H1 (cell line): ENCODE results near the gene ALPL. TPM values are rescaled to one million over a fixed set of nuclear protein-coding genes. Genes with fewer than 3 reads are reported as not detected.

Experiments
- ASH2L ChIP-seq: fragments of 200-600, 300-600 bp; sonication (generic); IDR thresholded peaks from one replicate; pipeline ENCODE4 v1.7.1; 2017; ENCODE audit warnings: low read length
- CHD1 ChIP-seq: IDR thresholded peaks from 2 replicates; pipeline ENCODE4 v1.6.1; 2012; ENCODE audit warnings: low read depth, low read length, improper control_type of control experiment
- E2F6 ChIP-seq: IDR thresholded peaks from 2 replicates; pipeline ENCODE4 v1.6.1; 2012; ENCODE audit warnings: inconsistent platforms
- EZH2 ChIP-seq: fragments of 200-600 bp; sonication (generic); IDR thresholded peaks from 2 replicates; pipeline ENCODE4 v1.7.1; 2012; ENCODE audit warnings: low read depth, mild to moderate bottlenecking, moderate library complexity, low read length, inconsistent platforms; ENCODE audit not compliant: severe bottlenecking
- NANOG ChIP-seq: IDR thresholded peaks from 2 replicates; pipeline ENCODE4 v1.6.1; 2011; ENCODE audit warnings: low read length, low read depth, mild to moderate bottlenecking, inconsistent platforms; ENCODE audit not compliant: insufficient read depth, poor library complexity, severe bottlenecking
- polyA plus RNA-seq, 7 experiments: library from polyadenylated mRNA; depleted of rRNA in 3 of 7; stranded (reverse) in 5 of 7; unstranded in 2 of 7; fragments of >200 nt in 5 of 7; fragments of 200-250 nt in 2 of 7; gene quantifications; 1 replicate in 5 of 7; 2 replicates in 1 of 7; 4 replicates in 1 of 7; pipeline versions ENCODE4 v1.2.1 to v1.2.3, GENCODE V29; 2011 to 2013; ENCODE audit warnings: missing spikeins in 2 of 7, mixed read lengths in 2 of 7
- total RNA-seq: library from RNA; stranded (reverse); fragmentation: NEBNext Ultra II Directional; extraction: Animal tissue kit (Norgen Biotek cat#: 25700); gene quantifications from 2 replicates; pipeline ENCODE4 v1.2.1, GENCODE V29; 2021

ALPL gene
- total and polyA plus RNA-seq, 2 of the 8 experiments (the other 6 are each of a cell fraction or from before 2014, with no cell fraction given), result 175 to 362 TPM

DNA sequence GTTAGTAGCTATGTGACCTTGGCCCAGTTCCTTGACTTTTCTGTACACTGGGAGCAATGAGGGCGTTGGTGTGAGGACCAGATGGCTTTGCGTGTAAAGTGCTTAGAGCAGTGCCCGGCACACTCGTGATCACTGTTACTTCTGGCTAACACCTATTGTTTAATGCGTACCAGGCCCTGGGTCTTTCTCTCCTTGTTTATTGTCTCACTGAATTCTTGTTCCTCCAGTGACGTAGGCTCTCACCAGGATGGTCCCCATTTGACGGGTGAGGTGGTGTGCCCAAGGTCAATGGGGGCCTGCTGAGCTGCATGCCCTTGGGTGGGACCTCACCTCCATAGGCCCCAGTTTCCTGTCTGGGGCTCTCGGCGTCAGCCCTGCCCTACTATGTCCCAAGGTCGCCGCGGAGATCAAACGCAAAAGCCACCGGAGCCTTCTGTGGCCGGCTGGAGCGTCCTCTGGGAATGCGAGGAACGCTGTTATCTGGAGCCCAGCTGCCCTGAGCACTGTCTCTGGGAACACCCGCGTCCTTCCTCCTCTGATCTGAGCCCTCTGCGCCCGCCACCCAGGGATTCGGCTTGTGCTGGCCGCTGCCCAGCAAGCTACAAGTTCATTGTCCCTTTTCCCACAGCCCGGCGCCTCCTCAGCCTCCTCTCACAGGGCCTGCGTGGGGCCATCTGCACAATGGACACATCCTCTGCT lies 28.9 kb downstream of the ALPL start (continued):
- TF ChIP-seq E2F6 (no peak), ASH2L (no peak), EZH2 (no peak), NANOG (no peak), CHD1 (no peak)
